ENCODE results near the gene MAGI1. TPM values are rescaled to one million over a fixed set of nuclear protein-coding genes. Genes with fewer than 3 reads are reported as not detected.
A peak's percentile ranks its signal among the peaks of the same experiment; 100 is the strongest.

The MAGI1 gene
- total RNA-seq, 1 donor from 2014 or later = 5.0 TPM

GRCh38 chr3:65946438-65946837, 92.3 kb downstream of the MAGI1 start:
- Histone ChIP-seq H3K27me3 (ENCODE audit: control insufficient read depth, insufficient read depth, low read length) (no peaks in the 10 kb centered on the region), H3K36me3 (ENCODE audit: control insufficient read depth, insufficient read depth, low read length) (no peaks in the 10 kb centered on the region), H3K4me3 (ENCODE audit: low read depth, low read length) (no peak overlapping the region)
- TF ChIP-seq CTCF (IDR thresholded peaks at IDR 0.05; ENCODE audit: insufficient read depth, low read length, severe bottlenecking) = no peak
- FAIRE-seq = no peak
- peak; percentile 80 for DNase-seq (ENCODE audit: low read depth)

- H3K27me3 ChIP-seq (ENCODE audit: control insufficient read depth, insufficient read depth, low read length) = no peaks in the 10 kb centered on the region
- FAIRE-seq = no peak
- H3K36me3 ChIP-seq (ENCODE audit: control insufficient read depth, insufficient read depth, low read length) = no peaks in the 10 kb centered on the region
- DNase-seq (ENCODE audit: low read depth) = no peak
- no peak overlapping the region for H3K4me3 ChIP-seq (ENCODE audit: low read depth, low read length)
- TF ChIP-seq CTCF (IDR thresholded peaks at IDR 0.05; ENCODE audit: insufficient read depth, low read length, severe bottlenecking) = no peak
These were observed 92.8 kb downstream of the MAGI1 start for GRCh38 chr3:65945953-65946352.

GRCh38 chr3:65945480-65945879, 93.2 kb downstream of the MAGI1 start:
- no peak overlapping the region for H3K4me3 ChIP-seq (ENCODE audit: low read depth, low read length)
- no peak for DNase-seq (ENCODE audit: low read depth)
- FAIRE-seq = no peak
- no peak for TF ChIP-seq CTCF (IDR thresholded peaks at IDR 0.05; ENCODE audit: insufficient read depth, low read length, severe bottlenecking)
- no peaks in the 10 kb centered on the region for H3K27me3 ChIP-seq (ENCODE audit: control insufficient read depth, insufficient read depth, low read length)
- no peaks in the 10 kb centered on the region for H3K36me3 ChIP-seq (ENCODE audit: control insufficient read depth, insufficient read depth, low read length)

- Histone ChIP-seq H3K36me3 (ENCODE audit: control insufficient read depth, insufficient read depth, low read length) (no peaks in the 10 kb centered on the region), H3K4me3 (ENCODE audit: low read depth, low read length) (no peak overlapping the region), H3K27me3 (ENCODE audit: control insufficient read depth, insufficient read depth, low read length) (no peaks in the 10 kb centered on the region)
- DNase-seq (ENCODE audit: low read depth) (no peak), FAIRE-seq (no peak)
- TF ChIP-seq CTCF (IDR thresholded peaks at IDR 0.05; ENCODE audit: insufficient read depth, low read length, severe bottlenecking) = no peak
These were observed 94.5 kb downstream of the MAGI1 start for GRCh38 chr3:65944252-65944651.

GRCh38 chr3:65939801-65940246, 98.9 kb downstream of the MAGI1 start:
- FAIRE-seq = no peak
- TF ChIP-seq CTCF (IDR thresholded peaks at IDR 0.05; ENCODE audit: insufficient read depth, low read length, severe bottlenecking) = no peak

GRCh38 chr3:65939184-65939583, 99.5 kb downstream of the MAGI1 start:
- no peak for TF ChIP-seq CTCF (IDR thresholded peaks at IDR 0.05; ENCODE audit: insufficient read depth, low read length, severe bottlenecking)
- DNase-seq (ENCODE audit: low read depth) = no peak
- Histone ChIP-seq H3K27me3 (ENCODE audit: control insufficient read depth, insufficient read depth, low read length) (no peaks in the 10 kb centered on the region), H3K4me3 (ENCODE audit: low read depth, low read length) (no peak overlapping the region), H3K36me3 (ENCODE audit: control insufficient read depth, insufficient read depth, low read length) (no peaks in the 10 kb centered on the region)
- FAIRE-seq = no peak

More at GRCh38 chr3:65939801-65940246, 98.9 kb downstream of the MAGI1 start:
- no peak for DNase-seq (ENCODE audit: low read depth)
- no peaks in the 10 kb centered on the region for H3K36me3 ChIP-seq (ENCODE audit: control insufficient read depth, insufficient read depth, low read length)
- no peaks in the 10 kb centered on the region for H3K27me3 ChIP-seq (ENCODE audit: control insufficient read depth, insufficient read depth, low read length)
- no peak overlapping the region for H3K4me3 ChIP-seq (ENCODE audit: low read depth, low read length)

Data from bronchial epithelial cell (primary cell).